Tibial nerve (tissue), 4 donors: Measurements from ENCODE around the gene SCAI. TPM values are rescaled to one million over a fixed set of nuclear protein-coding genes. Genes with fewer than 3 reads are reported as not detected.

ENCODE experiments used
- DNase-seq, 2 donors: peaks; one replicate each; pipeline ENCODE4 v3.0.0-alpha.2; 2019; ENCODE audit warnings: low spot score in 2 of 2
- H3K27ac ChIP-seq, 4 donors: fragments of 200-600 bp; sonication (generic) in 3 of 4; one replicate each; pipeline ENCODE4 v1.5.1; 2017 to 2019; ENCODE audit warnings: mild to moderate bottlenecking in 1 of 4
- H3K27me3 ChIP-seq, 2 donors: fragments of 200-600 bp; sonication (generic) in 1 of 2; one replicate each; pipeline versions ENCODE4 v1.5.1 to v1.6.0; 2017 to 2019
- H3K36me3 ChIP-seq, 3 donors: fragments of 200-600 bp; sonication (generic); one replicate each; pipeline ENCODE4 v1.5.1; 2018 to 2019
- H3K4me1 ChIP-seq, 4 donors: fragments of 200-600 bp; sonication (generic) in 3 of 4; one replicate each; pipeline ENCODE4 v1.5.1; 2017 to 2019
- H3K4me3 ChIP-seq, 4 donors: fragments of 200-600 bp; sonication (generic) in 3 of 4; one replicate each; pipeline ENCODE4 v1.5.1; 2017 to 2019; ENCODE audit warnings: mild to moderate bottlenecking in 1 of 4, moderate library complexity in 1 of 4
- H3K9me3 ChIP-seq, 4 donors: fragments of 200-600 bp; sonication (generic) in 3 of 4; one replicate each; pipeline ENCODE4 v1.5.1; 2017 to 2019
- EP300 ChIP-seq, 2 donors: sonication (generic); formaldehyde crosslinking; IDR thresholded peaks; one replicate each; pipeline ENCODE4 v1.6.1; 2017; ENCODE audit warnings: antibody characterized with exemption in 2 of 2, mild to moderate bottlenecking in 1 of 2
- POLR2A ChIP-seq, 2 donors: fragments of 450-650 bp; IDR thresholded peaks; one replicate each; pipeline ENCODE4 v1.6.1; 2017; ENCODE audit warnings: antibody characterized with exemption in 2 of 2, mild to moderate bottlenecking in 2 of 2, moderate library complexity in 2 of 2
- WGBS, 2 donors: methylation state at CpG; one replicate each; pipeline ENCODE4 v1.1.5; 2018; 5-methylcytosine and 5-hydroxymethylcytosine counted together
- total RNA-seq, 4 donors: library from RNA; depleted of rRNA; stranded (reverse); fragments of >200 nt; gene quantifications; one replicate each; pipeline ENCODE4 v1.1.0, GENCODE V29; 2016
- TF ChIP-seq, protein P1 (sequence below), 5 experiments: fragments of 200-600 bp in 3 of 5; fragments of 450-650 bp in 2 of 5; sonication (generic) in 3 of 5; IDR thresholded peaks; one replicate each; pipeline ENCODE4 v1.5.1; 2016 to 2019; ENCODE audit warnings: antibody characterized with exemption in 5 of 5, mild to moderate bottlenecking in 3 of 5, moderate library complexity in 2 of 5

Gene SCAI
- total RNA-seq, 4 donors from 2014 or later: 8.8 to 19.2 (median 9.4) TPM

DNA sequence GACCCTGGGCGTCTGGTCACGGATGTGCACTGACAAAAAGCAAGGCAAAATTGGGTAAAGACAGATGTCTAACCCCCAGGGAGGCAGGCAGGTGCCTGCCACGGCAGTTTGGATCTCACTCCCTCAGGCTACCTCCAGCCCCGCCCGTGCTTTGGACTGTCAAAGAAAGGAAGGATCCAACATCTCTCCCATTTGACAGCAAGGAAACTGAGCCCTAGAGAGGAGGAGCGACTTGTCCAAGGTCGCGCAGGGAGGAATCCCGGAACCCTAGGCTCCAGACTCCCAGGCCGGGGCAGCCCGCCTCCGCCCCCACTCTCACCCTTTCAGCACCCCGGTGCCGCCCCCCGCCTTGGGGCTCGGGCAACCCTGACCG, 202.8 kb downstream of the SCAI start:
- Histone ChIP-seq H3K27me3 (no peaks in the 10 kb centered on the region), H3K4me1 (peaks cover 0 to 28% (median 8%) of the 10 kb centered on the region in 4 donors), H3K27ac (peak overlapping the region; percentile 92 to 95 (median 92)), H3K36me3 (peaks cover 0 to 32% (median 0%) of the 10 kb centered on the region in 3 donors), H3K4me3 (peak overlapping the region; percentile 66 to 96 (median 82)), H3K9me3 (no peaks in the 10 kb centered on the region)
- whole genome bisulfite sequencing, 2 donors: 0 to 2% methylated on average over 7 to 9 of the region's 17 CpGs
- DNase-seq: no peak
- TF ChIP-seq, protein P1, sequence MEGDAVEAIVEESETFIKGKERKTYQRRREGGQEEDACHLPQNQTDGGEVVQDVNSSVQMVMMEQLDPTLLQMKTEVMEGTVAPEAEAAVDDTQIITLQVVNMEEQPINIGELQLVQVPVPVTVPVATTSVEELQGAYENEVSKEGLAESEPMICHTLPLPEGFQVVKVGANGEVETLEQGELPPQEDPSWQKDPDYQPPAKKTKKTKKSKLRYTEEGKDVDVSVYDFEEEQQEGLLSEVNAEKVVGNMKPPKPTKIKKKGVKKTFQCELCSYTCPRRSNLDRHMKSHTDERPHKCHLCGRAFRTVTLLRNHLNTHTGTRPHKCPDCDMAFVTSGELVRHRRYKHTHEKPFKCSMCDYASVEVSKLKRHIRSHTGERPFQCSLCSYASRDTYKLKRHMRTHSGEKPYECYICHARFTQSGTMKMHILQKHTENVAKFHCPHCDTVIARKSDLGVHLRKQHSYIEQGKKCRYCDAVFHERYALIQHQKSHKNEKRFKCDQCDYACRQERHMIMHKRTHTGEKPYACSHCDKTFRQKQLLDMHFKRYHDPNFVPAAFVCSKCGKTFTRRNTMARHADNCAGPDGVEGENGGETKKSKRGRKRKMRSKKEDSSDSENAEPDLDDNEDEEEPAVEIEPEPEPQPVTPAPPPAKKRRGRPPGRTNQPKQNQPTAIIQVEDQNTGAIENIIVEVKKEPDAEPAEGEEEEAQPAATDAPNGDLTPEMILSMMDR (IDR thresholded peaks at IDR 0.05): no peak
- TF ChIP-seq POLR2A (IDR thresholded peaks at IDR 0.05) (no peak), EP300 (IDR thresholded peaks at IDR 0.05) (no peak)

DNA sequence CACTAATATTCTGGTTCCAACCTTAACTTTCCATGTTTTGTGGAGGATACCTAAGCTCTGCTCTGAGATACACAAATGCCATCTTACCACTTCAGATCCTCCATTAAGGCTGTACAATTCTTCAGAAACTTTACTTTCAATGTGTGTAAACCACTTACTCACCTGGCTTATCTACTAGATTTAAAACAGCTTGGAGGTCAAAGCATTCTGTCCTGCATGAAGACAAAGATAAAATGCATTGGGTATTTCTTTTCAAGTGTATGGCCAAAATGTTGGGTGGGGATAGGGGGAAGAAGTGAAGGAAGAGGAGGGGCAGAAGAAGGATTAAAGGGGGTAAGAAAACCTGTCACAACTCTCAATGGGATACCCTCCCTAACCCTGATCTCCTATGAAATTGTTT, 203.4 kb downstream of the SCAI start:
- H3K9me3 ChIP-seq: no peaks in the 10 kb centered on the region
- H3K27ac ChIP-seq: peak overlapping the region; percentile 92 to 95 (median 92)
- TF ChIP-seq EP300 (IDR thresholded peaks at IDR 0.05) (no peak), POLR2A (IDR thresholded peaks at IDR 0.05) (no peak)
- TF ChIP-seq, protein P1 (IDR thresholded peaks at IDR 0.05): no peak
- no peak for DNase-seq
- peaks cover 0 to 28% (median 8%) of the 10 kb centered on the region in 4 donors for H3K4me1 ChIP-seq
- peaks cover 0 to 38% (median 0%) of the 10 kb centered on the region in 3 donors for H3K36me3 ChIP-seq
- H3K4me3 ChIP-seq: peak overlapping the region; percentile 66 to 96 (median 82)
- H3K27me3 ChIP-seq: no peaks in the 10 kb centered on the region

DNA sequence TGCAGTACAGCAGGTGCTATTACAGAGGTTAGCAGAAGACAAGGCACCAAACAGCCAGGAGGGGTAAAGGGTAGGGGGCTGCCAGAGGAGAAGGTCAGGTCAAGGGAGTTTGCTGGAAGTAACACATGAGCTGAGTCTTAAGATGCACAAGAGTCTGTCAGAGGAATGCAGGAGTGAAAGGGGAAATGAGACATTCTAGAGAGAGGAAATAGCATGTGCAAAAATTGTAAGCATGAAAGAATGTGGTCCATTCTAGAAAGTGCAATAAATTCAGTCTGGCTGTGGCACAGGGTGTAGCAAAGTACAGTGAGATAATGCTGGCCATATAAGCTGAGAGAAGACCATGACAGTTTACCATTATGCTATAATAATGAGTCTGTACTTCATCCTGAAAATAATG, 209.0 kb downstream of the SCAI start:
- no peaks in the 10 kb centered on the region for H3K9me3 ChIP-seq
- no peaks in the 10 kb centered on the region for H3K27me3 ChIP-seq
- no peak for TF ChIP-seq POLR2A (IDR thresholded peaks at IDR 0.05)
- TF ChIP-seq, protein P1 (IDR thresholded peaks at IDR 0.05): no peak
- no peak for TF ChIP-seq EP300 (IDR thresholded peaks at IDR 0.05)
- H3K4me1 ChIP-seq: peaks cover 0 to 9% (median 0%) of the 10 kb centered on the region in 4 donors
- H3K27ac ChIP-seq: no peak overlapping the region
- peaks cover 0 to 90% (median 0%) of the 10 kb centered on the region in 3 donors for H3K36me3 ChIP-seq
- DNase-seq: no peak
- no peak overlapping the region for H3K4me3 ChIP-seq

DNA sequence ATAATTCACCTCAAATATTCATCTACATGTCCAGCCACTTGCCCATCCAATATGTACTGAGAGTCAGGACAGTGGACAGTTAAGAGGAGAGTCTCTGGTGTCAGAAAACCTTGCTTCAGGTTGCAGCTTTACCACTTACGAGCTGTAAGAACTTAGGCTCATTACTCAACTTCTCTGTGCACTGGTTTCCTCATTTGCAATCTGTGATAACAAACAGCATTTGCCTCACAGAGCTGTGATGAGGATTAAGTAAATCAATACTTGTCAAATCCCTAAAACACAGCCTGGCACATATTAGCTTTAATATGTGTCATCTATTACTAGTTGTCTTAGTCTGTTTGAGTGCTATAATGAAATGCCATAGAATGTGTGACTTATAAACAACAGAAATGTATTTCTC, 211.0 kb downstream of the SCAI start:
- H3K4me3 ChIP-seq: no peak overlapping the region
- H3K4me1 ChIP-seq: no peaks in the 10 kb centered on the region
- no peaks in the 10 kb centered on the region for H3K9me3 ChIP-seq
- peaks cover 0 to 95% (median 0%) of the 10 kb centered on the region in 3 donors for H3K36me3 ChIP-seq
- no peaks in the 10 kb centered on the region for H3K27me3 ChIP-seq
- TF ChIP-seq, protein P1 (IDR thresholded peaks at IDR 0.05): no peak
- TF ChIP-seq POLR2A (IDR thresholded peaks at IDR 0.05) (no peak), EP300 (IDR thresholded peaks at IDR 0.05) (no peak)
- WGBS, 2 donors: 84 to 86% methylated on average over 1 of the region's 1 CpG
- DNase-seq: no peak
- H3K27ac ChIP-seq: no peak overlapping the region

DNA sequence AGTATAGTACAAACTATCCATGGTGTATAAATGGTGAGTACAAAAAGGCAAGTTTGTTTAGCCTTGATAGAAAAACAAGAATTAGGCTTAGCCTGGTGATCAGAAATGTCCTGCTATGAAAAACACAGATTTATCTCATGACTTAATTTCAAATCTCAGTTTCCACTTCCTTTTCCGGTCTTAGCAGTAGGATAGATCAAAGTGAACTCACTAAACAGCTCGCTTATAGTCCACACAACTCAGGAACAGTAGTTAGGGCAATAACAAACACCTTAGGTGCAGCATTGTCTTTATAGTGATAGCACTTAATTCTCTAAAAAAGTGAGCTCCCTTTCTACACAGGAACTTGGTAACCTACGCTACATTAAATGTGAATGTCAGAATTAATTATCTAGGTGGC, 213.9 kb downstream of the SCAI start:
- WGBS, 2 donors: 91 to 93% methylated on average over 3 of the region's 3 CpGs
- Histone ChIP-seq H3K4me3 (no peak overlapping the region), H3K27me3 (no peaks in the 10 kb centered on the region), H3K4me1 (no peaks in the 10 kb centered on the region), H3K27ac (no peak overlapping the region), H3K36me3 (peaks cover 0 to 94% (median 0%) of the 10 kb centered on the region in 3 donors), H3K9me3 (no peaks in the 10 kb centered on the region)
- TF ChIP-seq, protein P1 (IDR thresholded peaks at IDR 0.05): no peak
- TF ChIP-seq POLR2A (IDR thresholded peaks at IDR 0.05): no peak
- TF ChIP-seq EP300 (IDR thresholded peaks at IDR 0.05): no peak
- DNase-seq: no peak
